ENCODE measurements around the gene GAB2. TPM values are rescaled to one million over a fixed set of nuclear protein-coding genes. Genes with fewer than 3 reads are reported as not detected.

GAB2 gene
- total and polyA plus RNA-seq, 9 donors = 30.9 to 64.6 (median 42.9) TPM

- Histone ChIP-seq H3K4me1 (ENCODE audit: insufficient read depth) (peaks cover 12% of the 10 kb centered on the region), H3K36me3 (no peaks in the 10 kb centered on the region), H3K27ac (peak overlapping the region in 1 of 2 donors; percentile 73), H3K4me3 (no peak overlapping the region), H3K9me3 (peaks cover 0 to 5% of the 10 kb centered on the region in 2 donors), H3K27me3 (no peaks in the 10 kb centered on the region)
- DNase-seq = peak; percentile 57 to 69 (median 63)
- WGBS, 3 donors = 6 to 13% (median 8%) methylated on average over 7 of the region's 7 CpGs
- intact Hi-C loops (cut with DNase I) = no loop called here
- TF ChIP-seq EP300 (IDR thresholded peaks at IDR 0.05) (no peak), POLR2A (IDR thresholded peaks at IDR 0.05) (no peak), CTCF (IDR thresholded peaks at IDR 0.05) (no peak)
Observed at GRCh38 chr11:78268591-78269410, 148.8 kb downstream of the GAB2 start.

- no peak for TF ChIP-seq POLR2A (IDR thresholded peaks at IDR 0.05)
- 41 to 44% (median 43%) methylated on average over 3 of the region's 3 CpGs for WGBS, 3 donors
- no peak overlapping the region for H3K4me3 ChIP-seq
- peaks cover 18% of the 10 kb centered on the region for H3K4me1 ChIP-seq (ENCODE audit: insufficient read depth)
- intact Hi-C loops (cut with DNase I) = no loop called here
- no peaks in the 10 kb centered on the region for H3K27me3 ChIP-seq
- DNase-seq = no peak
- no peak overlapping the region for H3K27ac ChIP-seq
- H3K36me3 ChIP-seq = no peaks in the 10 kb centered on the region
- H3K9me3 ChIP-seq = no peaks in the 10 kb centered on the region
Observed at GRCh38 chr11:78266451-78266850, 151.2 kb downstream of the GAB2 start.

- TF ChIP-seq CTCF (IDR thresholded peaks at IDR 0.05) (no peak), EP300 (IDR thresholded peaks at IDR 0.05) (no peak), POLR2A (IDR thresholded peaks at IDR 0.05) (no peak)
- no peak for DNase-seq
- no peak overlapping the region for H3K27ac ChIP-seq
- WGBS, 3 donors = 22 to 57% (median 52%) methylated on average over 3 of the region's 3 CpGs
- intact Hi-C loops (cut with DNase I) = no loop called here
- no peaks in the 10 kb centered on the region for H3K27me3 ChIP-seq
- H3K4me1 ChIP-seq (ENCODE audit: insufficient read depth) = peaks cover 24% of the 10 kb centered on the region
- H3K4me3 ChIP-seq = no peak overlapping the region
- H3K36me3 ChIP-seq = no peaks in the 10 kb centered on the region
- no peaks in the 10 kb centered on the region for H3K9me3 ChIP-seq
Observed at GRCh38 chr11:78265326-78265725, 152.3 kb downstream of the GAB2 start.

GRCh38 chr11:78262691-78263090 lies 154.9 kb downstream of the GAB2 start:
- H3K36me3 ChIP-seq = no peaks in the 10 kb centered on the region
- DNase-seq = no peak
- no peak for TF ChIP-seq EP300 (IDR thresholded peaks at IDR 0.05)
- no peak for TF ChIP-seq CTCF (IDR thresholded peaks at IDR 0.05)
- TF ChIP-seq POLR2A (IDR thresholded peaks at IDR 0.05) = no peak
- H3K4me3 ChIP-seq = no peak overlapping the region
- no peaks in the 10 kb centered on the region for H3K9me3 ChIP-seq
- intact Hi-C loops (cut with DNase I) = no loop called here
- no peak overlapping the region for H3K27ac ChIP-seq
- H3K27me3 ChIP-seq = no peaks in the 10 kb centered on the region
- H3K4me1 ChIP-seq (ENCODE audit: insufficient read depth) = peaks cover 26% of the 10 kb centered on the region

- Histone ChIP-seq H3K4me3 (no peak overlapping the region), H3K4me1 (ENCODE audit: insufficient read depth) (peaks cover 29% of the 10 kb centered on the region), H3K36me3 (no peaks in the 10 kb centered on the region), H3K9me3 (no peaks in the 10 kb centered on the region), H3K27ac (no peak overlapping the region), H3K27me3 (no peaks in the 10 kb centered on the region)
- TF ChIP-seq POLR2A (IDR thresholded peaks at IDR 0.05) = no peak
- TF ChIP-seq EP300 (IDR thresholded peaks at IDR 0.05) = no peak
- TF ChIP-seq CTCF (IDR thresholded peaks at IDR 0.05) = no peak
- intact Hi-C loops (cut with DNase I) = no loop called here
- no peak for DNase-seq
- WGBS, 3 donors = 50 to 56% (median 53%) methylated on average over 5 of the region's 5 CpGs
Observed at GRCh38 chr11:78262238-78262637, 155.4 kb downstream of the GAB2 start.
